HG03175 (cell line): ENCODE data around the gene C12orf60.
A peak's percentile ranks its signal among the peaks of the same experiment; 100 is the strongest.
"Not testable (repeated sequence)": the region's sequence is repeated elsewhere in the genome, so short reads cannot be mapped to it uniquely, and the experiment has no call there.

Experiments used
- ATAC-seq: cut with Tn5 transposase; IDR thresholded peaks from one replicate; pipeline ENCODE4 v1.9.1; 2021; ENCODE audit warnings: mild to moderate bottlenecking, moderate library complexity; ENCODE audit not compliant: unreplicated experiment

C12orf60 gene, protein sequence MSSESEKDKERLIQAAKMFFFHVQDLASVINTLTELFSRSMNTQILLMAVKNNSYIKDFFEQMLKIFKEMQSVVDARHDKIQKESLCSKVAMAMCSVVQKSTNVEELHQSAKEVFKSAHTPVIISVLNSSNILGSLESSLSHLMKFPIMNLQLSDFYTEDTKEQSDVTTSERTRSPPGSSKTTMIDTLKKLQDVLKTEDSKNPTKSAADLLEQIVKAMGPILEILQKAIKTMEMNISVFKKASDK

DNA sequence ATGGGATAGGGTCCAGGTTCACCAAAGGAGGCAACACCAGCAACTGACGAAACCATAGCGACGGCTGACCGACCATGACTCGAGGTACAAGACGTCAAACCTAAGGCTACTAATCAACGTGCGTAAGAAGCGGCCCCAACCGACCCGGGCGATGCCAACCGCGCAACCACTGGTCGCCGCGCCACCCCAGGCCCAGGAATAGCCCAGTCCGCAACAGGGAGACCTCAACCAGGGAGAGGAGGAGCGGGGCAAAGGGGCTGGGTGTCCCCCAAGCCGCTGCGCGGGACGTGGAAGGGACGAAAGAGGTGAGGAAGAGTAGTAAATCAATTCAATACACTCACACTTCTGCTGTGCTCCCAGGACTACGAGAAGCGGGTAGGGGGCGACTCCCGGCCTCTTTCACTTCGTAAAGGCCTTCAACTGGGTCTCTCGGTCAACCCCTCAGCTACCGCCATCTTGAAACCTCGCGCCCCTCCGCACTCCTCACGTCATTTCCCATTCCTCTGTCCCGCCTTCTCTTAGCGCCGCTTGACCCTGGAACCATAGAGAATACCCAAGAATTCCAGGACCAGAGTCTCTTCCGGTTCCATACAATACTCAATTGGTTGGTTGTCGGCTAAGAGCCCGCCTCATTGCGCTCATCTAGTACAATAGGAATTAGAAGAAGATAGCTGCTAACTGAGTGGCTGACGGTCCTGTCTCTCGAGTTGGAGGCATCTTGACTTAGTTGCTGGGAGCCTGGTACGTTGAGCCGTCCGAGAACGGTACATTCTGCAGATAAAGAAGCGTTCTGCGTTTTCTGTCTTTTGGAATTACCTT is at the start of gene C12orf60, which contains the start of gene WBP11:
Gene C12orf60, plus strand, starts transcription at position 660 of the 819 bp plus-strand sequence. CDS start 19,266 bp downstream, outside the sequence.
Gene WBP11, minus strand, starts transcription at position 468 of the 819 bp plus-strand sequence. CDS start 2,095 bp downstream, outside the sequence.
- peak; percentile 99 for ATAC-seq

DNA sequence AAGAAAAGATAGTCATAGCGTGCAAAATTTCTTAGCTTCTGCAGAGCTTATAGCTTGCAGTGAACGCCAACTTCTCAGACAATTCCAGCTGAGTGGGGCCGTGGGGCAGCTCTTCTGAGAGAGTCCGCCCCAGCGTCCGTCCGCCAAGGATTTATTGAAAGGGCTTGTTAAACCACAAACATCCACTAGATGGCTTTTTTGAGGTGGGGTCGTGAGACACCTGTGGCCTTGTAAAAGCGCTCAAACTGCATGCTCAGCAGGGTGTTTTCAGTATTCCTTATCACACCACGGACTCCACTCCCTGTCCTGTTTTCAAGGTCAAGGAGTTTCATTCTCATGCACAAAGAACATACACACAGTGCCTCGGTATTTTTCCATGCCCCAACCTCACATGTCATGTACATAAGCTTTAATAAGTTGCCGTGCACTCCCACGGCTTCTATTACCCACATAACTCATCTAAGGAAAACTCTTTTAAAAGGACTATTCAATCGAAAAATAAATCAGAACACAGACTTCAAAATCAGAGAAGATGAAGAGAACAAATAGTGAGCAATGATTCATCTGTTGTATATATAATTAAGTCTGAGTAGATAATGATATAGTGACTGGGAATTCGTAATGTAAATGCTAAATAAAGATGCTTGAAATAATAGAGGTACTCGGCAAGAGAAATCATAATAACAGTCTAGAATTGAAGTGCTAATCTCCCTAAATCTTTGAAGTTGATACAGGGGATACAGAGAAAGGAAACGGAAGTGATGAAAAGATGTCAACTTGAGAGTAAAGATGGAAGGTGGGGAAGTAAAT is 46.9 kb upstream of the C12orf60 start:
- ATAC-seq: no peak

DNA sequence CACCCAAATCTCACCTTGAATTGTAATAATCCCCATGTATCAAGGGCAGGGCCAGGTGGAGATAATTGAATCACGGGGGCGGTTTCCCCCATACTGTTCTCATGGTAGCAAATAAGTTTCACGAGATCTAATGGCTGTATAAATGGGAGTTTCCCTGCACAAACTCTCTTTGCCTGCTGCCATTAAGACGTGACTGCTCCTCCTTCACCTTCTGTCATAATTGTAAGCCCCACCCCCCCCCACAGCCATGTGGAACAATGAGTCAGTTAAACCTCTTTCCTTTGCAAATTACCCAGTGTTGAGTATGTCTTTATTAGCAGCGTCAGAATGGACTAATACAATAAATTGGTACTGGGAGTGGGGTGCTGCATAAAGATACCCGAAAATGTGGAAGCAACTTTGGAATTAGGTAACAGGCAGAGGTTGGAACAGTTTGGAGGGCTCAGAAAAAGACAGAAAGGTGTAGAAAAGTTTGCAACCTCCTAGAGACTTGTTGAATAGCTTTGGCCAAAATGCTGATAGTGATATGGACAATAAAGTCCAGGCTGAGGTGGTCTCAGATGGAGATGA is 43.7 kb upstream of the C12orf60 start:
- ATAC-seq: not testable (repeated sequence)

DNA sequence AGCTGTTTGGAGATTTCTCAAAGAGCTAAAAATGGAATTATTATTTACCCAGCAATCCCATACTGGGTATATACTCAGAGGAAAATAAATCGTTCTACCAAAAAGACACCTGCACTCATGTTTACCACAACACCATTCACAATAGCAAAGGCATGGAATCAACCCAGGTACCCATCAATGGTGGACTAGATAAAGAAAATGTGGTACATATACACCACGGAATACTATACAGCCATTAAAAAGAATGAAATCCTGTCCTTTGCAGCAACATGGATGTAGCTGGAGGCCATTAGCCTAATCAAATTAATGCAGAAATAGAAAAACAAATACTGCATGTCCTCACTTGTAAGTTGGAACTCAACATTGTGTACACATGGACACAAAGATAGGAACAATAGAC is 38.1 kb upstream of the C12orf60 start:
- no peak for ATAC-seq

DNA sequence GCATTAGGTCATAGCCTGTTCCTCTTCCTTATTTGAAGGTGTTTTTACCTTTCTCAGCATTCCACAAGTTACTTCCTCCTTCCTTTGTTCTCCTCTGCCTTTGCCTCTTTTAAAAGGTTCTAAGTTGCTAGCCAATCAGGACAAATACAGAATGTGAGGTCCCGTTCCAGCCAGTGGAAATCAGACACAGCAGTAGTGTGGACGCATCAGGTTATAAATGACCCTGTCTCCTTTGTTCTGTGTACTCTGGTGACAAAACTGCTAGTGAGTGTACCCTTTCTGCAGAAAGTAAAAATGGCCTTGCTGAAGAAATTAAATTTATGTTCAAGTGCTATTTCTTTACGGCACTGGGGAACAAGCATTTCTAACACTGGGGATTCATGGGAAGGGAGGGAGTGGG is 37.5 kb upstream of the C12orf60 start:
- not testable (repeated sequence) for ATAC-seq

DNA sequence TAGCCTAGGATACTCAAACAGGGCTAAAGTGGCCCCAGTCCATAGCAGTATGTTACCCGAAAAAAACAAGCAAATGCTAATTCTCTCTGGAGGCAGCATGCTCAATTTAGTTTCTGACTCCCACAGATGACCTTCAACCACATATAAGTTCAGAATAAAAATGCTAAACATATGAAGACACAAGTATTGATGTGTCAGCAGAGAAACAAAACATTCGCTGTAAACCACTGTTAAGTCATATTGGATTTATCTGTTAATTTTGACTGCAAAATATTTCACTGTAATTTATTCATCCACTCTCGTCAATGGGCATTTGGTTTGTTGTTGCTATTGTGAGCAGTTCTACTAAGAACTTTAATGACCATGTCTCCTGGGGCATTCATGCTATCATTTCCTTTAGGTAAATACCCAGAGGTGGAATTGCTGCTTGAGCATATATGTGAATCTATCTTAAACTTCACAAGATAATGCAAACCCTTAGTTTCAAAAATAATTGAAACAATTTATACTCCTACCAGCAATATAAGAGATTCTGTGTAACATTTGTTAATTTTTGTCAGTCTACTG is 36.7 kb upstream of the C12orf60 start:
- ATAC-seq: no peak

DNA sequence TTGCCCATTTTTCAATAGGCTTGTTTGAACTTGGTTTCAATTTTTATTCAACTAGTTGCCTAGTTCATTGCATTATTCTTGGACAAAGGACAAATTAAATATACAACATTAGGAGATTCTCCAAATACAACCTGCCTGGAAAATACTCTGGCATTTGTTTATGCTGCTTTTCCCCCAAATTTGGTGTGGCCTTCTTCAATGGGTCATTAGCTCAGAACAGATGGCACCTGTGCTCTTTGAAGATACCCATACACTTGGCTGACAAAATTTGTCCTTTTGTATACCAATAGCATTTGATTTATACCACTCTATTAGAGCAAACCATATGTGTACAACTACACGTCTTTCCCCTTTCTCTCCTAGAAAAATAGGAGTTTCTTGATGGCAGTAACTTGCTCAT is 35.9 kb upstream of the C12orf60 start:
- ATAC-seq: no peak

DNA sequence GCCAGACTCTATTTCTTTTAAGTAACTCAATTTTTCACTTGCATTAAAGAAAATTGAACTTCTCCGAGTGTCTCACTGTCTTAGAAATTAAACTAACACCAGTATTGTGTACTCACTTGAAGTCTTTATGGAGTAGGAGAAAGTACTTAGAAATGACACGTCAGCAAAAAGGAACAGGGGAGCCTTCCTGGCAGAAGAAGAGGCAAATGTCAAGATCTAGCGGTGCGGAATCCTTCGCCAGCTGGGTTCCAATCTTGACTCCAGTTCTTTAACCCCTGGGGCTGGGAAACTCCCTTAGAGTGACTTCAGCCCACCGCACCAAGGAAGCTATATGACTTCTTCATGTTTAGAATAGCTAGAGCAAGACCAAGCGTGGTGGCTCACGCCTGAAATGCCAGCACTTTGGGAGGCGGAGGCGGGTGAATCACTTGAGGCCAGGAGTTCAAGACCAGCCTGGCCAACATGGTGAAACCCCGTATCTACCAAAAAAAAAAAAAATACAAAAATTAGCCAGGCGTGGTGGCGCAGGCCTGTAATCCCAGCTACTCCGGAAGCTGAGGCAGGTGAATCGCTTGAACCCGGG is 34.6 kb upstream of the C12orf60 start:
- ATAC-seq: no peak

DNA sequence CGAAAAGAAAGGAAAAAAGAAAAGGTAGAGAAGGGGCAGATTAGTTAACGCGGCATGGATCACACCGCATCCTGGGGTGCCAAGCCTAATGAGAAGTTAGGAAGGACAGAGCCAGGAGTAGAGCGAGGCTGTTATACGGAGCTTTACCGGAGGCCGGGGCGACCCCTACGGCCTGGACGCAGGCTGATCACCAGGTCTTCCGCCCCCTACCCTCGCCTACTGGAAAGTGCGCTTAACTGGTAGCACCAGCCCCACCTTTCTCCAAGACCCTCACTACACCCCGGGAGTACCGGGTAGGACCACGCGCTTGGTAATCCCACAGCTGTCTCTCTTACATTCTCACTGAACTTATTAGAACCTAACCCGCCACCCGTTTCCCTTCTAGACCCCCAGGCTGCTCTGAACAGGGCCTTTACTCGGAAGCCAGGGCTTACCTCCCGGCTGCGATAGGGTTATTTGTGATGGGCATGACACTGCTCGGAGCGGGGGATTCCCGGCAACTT is 34.0 kb upstream of the C12orf60 start:
- ATAC-seq: no peak

DNA sequence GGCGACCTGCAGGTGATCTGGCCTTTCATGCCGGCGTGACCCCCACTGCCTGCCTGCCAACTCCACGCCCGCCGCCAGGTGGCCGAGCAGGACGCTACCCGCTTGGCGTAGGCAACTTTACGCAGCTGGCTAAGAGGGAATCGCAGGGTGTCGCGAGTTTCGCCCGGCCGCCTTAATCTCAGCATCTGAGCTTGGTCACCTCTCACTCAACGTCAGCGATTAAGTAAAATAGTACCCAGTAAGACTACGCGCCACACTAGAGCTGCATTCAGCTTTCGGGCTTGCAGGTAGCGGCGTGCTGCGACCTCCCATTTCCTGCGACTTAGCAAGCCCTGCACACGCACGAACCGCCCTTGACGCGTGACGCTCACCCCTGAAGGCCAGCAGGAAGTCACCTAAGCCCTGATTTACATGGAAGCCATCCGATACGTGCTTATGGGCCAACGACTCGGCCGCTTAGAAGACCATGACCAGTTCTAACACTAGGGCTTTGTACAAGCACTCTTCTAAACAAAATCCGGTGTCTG is 33.4 kb upstream of the C12orf60 start:
- peak; percentile 45 for ATAC-seq

DNA sequence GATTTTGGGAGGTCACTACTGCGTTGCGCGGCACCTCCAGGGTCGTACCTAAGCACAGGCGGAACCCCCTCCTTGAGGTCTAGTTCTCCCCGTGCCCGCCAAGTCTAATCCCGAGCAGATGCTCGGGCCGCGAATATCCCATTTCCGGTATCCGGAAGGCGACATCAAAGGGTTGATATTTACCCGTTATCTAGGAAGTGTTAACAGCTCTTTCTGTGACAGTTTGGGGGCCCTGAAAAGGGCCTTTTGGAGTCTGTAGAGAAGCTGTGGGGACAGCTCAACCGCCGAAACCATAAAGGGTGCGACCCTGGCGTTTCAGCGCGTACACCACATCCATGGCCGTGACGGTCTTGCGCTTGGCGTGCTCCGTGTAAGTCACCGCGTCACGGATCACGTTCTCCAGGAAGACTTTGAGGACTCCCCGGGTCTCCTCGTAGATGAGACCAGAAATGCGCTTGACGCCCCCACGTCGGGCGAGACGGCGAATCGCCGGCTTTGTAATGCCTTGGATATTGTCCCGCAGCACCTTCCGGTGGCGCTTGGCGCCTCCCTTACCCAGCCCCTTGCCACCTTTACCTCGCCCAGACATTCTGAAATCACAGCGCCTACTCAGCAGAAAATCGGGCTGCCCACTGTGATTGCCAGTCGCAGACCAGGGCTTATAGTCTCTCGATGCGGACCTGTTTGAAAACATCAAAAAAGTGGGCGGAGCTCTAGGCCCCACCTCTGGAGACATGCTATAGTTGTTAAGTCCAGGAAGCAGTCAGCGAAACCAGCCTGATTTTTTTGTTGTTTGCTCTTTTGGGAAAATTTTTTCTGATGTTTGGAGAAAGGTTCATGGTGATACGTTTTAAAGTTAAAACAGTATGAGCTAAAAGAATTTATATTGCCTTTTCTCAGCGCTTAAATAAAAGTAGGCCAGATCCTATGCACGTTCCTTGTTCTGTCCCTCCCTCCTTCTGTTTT is 32.7 kb upstream of the C12orf60 start:
- peak; percentile 16 for ATAC-seq

DNA sequence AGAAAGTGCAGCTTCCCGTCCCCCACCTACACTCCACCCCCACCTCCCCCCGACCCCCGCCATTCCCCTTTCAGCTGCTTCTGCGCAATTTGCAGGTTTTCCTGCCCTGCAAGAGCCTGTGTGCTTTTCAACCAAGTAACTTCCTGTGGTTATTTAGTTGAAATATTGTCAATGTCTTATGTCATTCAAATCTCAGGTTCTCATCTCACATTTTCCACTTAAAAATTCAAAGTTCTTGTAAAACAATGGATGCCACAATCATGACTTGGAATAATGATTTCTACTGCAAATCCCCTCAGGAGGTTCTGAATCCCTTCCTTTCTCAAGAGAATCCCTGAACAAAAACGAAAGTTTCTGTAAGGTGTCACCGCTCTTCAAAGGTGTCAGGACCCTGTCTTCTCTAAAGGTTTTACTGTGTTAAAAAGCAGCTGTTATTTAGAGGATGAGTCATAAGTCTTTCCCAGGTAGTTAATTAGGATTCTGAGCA is 31.8 kb upstream of the C12orf60 start:
- no peak for ATAC-seq

DNA sequence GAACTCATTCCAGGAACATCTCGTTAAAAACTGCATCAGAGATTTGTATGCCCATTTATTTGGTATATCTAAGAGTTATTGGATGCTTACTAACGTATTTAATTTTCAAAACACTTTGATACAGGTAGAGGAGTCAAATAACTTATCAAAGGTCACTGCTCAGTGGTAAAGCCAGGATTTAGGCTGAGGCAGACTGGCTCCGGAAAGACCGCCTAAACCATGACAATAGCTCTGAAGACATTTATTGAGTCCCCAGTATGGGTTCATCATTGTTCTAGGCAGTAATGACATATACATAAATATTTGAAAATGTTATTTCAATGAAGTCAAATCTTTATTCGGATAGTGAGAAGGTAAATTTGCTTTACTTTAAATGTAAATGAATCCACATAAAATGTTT is 30.5 kb upstream of the C12orf60 start:
- no peak for ATAC-seq

DNA sequence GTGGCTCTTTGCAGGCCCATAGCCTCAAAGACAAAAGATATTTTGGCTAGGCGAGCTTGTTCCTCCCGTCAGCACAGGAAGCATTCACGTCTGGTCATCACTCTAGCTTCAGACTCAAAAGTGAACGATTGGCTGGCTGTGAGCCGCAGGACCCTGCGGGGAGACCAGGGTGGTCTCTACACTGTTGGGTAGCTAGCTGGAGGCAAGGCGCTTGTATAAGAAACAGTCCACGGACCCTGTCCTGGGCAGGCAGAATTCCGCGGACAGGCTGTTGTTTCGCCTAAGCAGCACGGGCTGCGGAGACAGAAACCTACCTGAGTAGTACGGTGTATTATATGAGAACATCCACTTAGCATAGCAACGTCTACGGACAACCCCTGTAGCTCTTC is 29.8 kb upstream of the C12orf60 start:
- peak; percentile 16 for ATAC-seq

DNA sequence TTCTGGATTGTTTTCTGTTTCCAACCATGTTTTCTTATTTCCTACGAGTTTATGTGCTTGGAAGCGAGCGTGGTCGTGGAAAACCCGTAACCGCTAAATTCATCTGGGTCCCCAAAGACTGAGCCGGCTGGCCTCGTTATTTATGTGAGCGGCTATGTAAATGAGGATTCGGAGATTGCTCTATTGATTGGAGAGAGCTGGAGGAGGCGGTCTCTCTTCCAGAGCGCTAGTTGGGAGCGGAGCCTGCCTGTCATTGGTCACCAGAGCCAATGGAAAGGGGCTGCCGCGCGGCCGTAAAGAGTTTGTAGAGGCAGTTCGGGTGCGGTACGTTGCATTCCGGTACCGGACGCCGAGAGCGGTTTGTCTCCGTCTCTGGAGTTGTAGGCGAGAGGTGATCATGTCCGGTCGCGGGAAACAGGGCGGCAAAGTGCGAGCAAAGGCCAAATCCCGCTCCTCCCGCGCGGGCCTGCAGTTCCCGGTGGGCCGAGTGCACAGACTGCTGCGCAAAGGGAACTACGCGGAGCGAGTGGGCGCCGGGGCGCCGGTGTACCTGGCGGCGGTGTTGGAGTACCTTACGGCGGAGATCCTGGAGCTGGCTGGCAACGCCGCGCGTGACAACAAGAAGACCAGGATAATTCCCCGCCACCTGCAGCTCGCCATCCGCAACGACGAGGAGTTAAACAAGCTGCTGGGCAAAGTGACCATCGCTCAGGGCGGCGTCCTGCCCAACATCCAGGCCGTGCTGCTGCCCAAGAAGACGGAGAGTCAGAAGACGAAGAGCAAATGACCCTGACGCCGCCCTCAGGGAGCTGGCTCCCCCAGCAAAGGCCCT is 29.2 kb upstream of the C12orf60 start:
- peak; percentile 61 for ATAC-seq

DNA sequence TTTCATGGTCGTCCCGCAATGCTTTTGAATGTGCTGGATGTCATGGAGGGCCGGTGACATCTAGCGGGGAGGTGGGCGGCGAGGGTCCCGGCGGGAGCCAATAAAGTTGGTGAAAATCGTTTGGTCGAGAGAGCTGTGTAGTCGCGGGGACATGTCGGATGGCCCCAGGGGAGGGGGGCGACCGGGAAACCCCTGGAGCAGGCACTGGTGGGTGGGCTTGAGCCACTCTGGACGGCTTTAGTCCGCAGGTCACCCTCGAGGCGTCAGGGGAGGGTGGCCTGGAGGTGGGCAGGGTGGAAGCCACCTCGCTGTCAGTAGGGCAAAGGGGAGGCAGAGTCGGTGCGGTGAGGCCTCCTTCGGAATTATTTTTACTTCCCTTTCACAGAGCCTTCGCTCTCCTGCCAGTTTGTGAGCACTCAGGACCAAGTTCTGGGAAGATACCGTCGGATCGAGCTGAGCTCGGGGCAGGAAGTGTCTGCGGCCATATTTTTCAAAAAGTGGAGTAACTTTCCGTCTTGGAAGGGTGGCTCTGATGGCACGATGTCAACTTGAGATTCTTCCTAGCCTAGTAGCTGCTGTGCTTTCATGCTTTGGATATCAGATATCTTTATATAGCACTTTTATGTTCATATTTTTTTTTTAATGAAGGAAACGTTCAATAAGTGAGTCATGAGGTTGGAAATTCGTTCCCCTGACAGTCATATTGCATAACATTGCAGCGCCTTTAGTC is 28.4 kb upstream of the C12orf60 start:
- no peak for ATAC-seq

DNA sequence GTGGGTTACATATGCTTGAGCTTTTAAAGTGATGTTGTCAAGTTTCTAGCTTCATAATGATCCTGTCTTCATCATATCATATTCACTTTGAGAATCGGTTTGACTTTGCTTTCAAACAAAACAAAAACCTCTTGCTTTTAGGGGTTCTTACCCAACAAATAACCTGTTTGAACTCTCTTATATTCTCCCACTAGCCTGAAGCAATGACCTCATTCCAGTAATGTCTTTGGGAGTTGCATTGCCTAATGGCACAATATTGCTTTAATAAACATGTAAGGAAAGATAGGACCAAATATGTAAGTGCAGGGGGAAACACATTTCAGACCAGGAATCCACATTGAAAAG is 27.9 kb upstream of the C12orf60 start:
- no peak for ATAC-seq
